Measurements from ENCODE around the gene ZNF33A.
"Not testable (repeated sequence)": the region's sequence is repeated elsewhere in the genome, so short reads cannot be mapped to it uniquely, and the experiment has no call there.

Gene ZNF33A

GRCh38 chr10:38045129-38045528 lies 34.7 kb downstream of the ZNF33A start:
- no peak for DNase-seq

- DNase-seq = no peak
Observed at GRCh38 chr10:38047666-38048065, 37.2 kb downstream of the ZNF33A start.

GRCh38 chr10:38050212-38050611 lies 39.7 kb downstream of the ZNF33A start:
- no peak for DNase-seq

GRCh38 chr10:38054361-38054797 lies 43.9 kb downstream of the ZNF33A start:
- peak; percentile 72 for DNase-seq

- not testable (repeated sequence) for DNase-seq
Observed at GRCh38 chr10:38055274-38055894, 44.9 kb downstream of the ZNF33A start.

- peak; percentile 42 for DNase-seq
Observed at GRCh38 chr10:38069663-38070062, 59.2 kb downstream of the ZNF33A start.

- no peak for DNase-seq
Observed at GRCh38 chr10:38070501-38070900, 60.0 kb downstream of the ZNF33A start.

GRCh38 chr10:38072552-38072951 lies 62.1 kb downstream of the ZNF33A start:
- no peak for DNase-seq

GRCh38 chr10:38076687-38077086 lies 66.2 kb downstream of the ZNF33A start:
- DNase-seq = no peak

GRCh38 chr10:38093318-38093717 lies 82.8 kb downstream of the ZNF33A start:
- DNase-seq = not testable (repeated sequence)

- DNase-seq = no peak
Observed at GRCh38 chr10:38093816-38094157, 83.3 kb downstream of the ZNF33A start.

GRCh38 chr10:38094158-38094926 lies 83.9 kb downstream of the ZNF33A start, which contains the start of gene ZNF37A:
Gene ZNF37A, plus strand, starts transcription at chr10:38094337. Its CDS starts 2,281 bp downstream, at chr10:38096618.
- DNase-seq = peak; percentile 97

- DNase-seq = no peak
Observed at GRCh38 chr10:38094927-38095574, 84.6 kb downstream of the ZNF33A start.

- DNase-seq = no peak
Observed at GRCh38 chr10:38102880-38103279, 92.4 kb downstream of the ZNF33A start.

- DNase-seq = no peak
Observed at GRCh38 chr10:38103756-38104155, 93.3 kb downstream of the ZNF33A start.

GRCh38 chr10:38112159-38112558 lies 101.7 kb downstream of the ZNF33A start:
- no peak for DNase-seq

Measured in fibroblast of skin of scalp (primary cell).